Loucy (cell line): ENCODE results near the gene CNTRL.
A peak's percentile ranks its signal among the peaks of the same experiment; 100 is the strongest.

ENCODE experiments used
- H2AFZ ChIP-seq: fragments of 200-600 bp; sonication (generic); 2 replicates; pipeline ENCODE4 v1.6.0; 2016; ENCODE audit warnings: antibody characterized with exemption, mild to moderate bottlenecking, low read length, moderate library complexity
- H3F3A ChIP-seq: fragments of 200-600 bp; 2 replicates; pipeline ENCODE4 v1.6.0; 2016; ENCODE audit warnings: antibody characterized with exemption, low read depth, mild to moderate bottlenecking
- H3K27me3 ChIP-seq: fragments of 200-600 bp; sonication (generic); 2 replicates; pipeline ENCODE4 v1.6.1; 2014; ENCODE audit warnings: low read length, mild to moderate bottlenecking; ENCODE audit not compliant: insufficient read depth, poor library complexity, severe bottlenecking
- H3K36me3 ChIP-seq: fragments of 200-600 bp; sonication (generic); 2 replicates; pipeline ENCODE4 v1.6.1; 2016; ENCODE audit warnings: low read length; ENCODE audit not compliant: insufficient read depth
- H3K4me1 ChIP-seq: fragments of 200-600 bp; sonication (generic); 2 replicates; pipeline ENCODE4 v1.5.1; 2014; ENCODE audit warnings: low read length, mild to moderate bottlenecking; ENCODE audit not compliant: insufficient read depth, poor library complexity, severe bottlenecking
- H3K4me2 ChIP-seq: fragments of 200-600 bp; sonication (generic); 2 replicates; pipeline ENCODE4 v1.6.0; 2014; ENCODE audit warnings: antibody characterized with exemption, low read length, low read depth, mild to moderate bottlenecking; ENCODE audit not compliant: poor library complexity, severe bottlenecking
- H3K4me3 ChIP-seq: fragments of 200-600 bp; sonication (generic); 2 replicates; pipeline ENCODE4 v1.5.1; 2014; ENCODE audit warnings: low read length, mild to moderate bottlenecking, mixed read lengths; ENCODE audit not compliant: poor library complexity, severe bottlenecking
- H3K79me2 ChIP-seq: fragments of 200-600 bp; sonication (generic); 2 replicates; pipeline ENCODE4 v1.6.1; 2014; ENCODE audit warnings: low read length; ENCODE audit not compliant: insufficient read depth
- H3K9ac ChIP-seq: fragments of 200-600 bp; sonication (generic); 2 replicates; pipeline ENCODE4 v1.6.0; 2014; ENCODE audit warnings: mild to moderate bottlenecking, low read depth, low read length, moderate library complexity; ENCODE audit not compliant: poor library complexity, severe bottlenecking
- H3K9me2 ChIP-seq: fragments of 200-600 bp; sonication (generic); replicated peaks from 2 replicates; pipeline ENCODE4 v1.6.1; 2016; ENCODE audit warnings: low read depth, low read length, mixed read lengths
- H3K9me3 ChIP-seq: fragments of 200-600 bp; sonication (generic); 2 replicates; pipeline ENCODE4 v1.6.1; 2014; ENCODE audit warnings: mild to moderate bottlenecking, antibody characterized with exemption, low read length, low read depth; ENCODE audit not compliant: insufficient read depth
- H4K20me1 ChIP-seq: fragments of 200-600 bp; sonication (generic); 2 replicates; pipeline ENCODE4 v1.6.0; 2014; ENCODE audit warnings: antibody characterized with exemption, low read length, mild to moderate bottlenecking; ENCODE audit not compliant: insufficient read depth, poor library complexity, severe bottlenecking
- CTCF ChIP-seq: fragments of 200-600 bp; sonication (generic); conservative IDR thresholded peaks from 2 replicates; pipeline ENCODE4 v1.5.1; 2014; ENCODE audit warnings: mild to moderate bottlenecking, antibody characterized with exemption, low read length
- EZH2phosphoT487 ChIP-seq: fragments of 200-600 bp; IDR thresholded peaks from 2 replicates; pipeline ENCODE4 v1.6.1; 2018; ENCODE audit warnings: antibody characterized with exemption, mild to moderate bottlenecking, moderate library complexity, borderline replicate concordance

CNTRL gene

GRCh38 chr9:121057821-121058220, 16.9 kb upstream of the CNTRL start:
- Histone ChIP-seq H3K9me2 (no peaks in the 10 kb centered on the region), H3K4me3 (no peak overlapping the region), H3K9ac (no peak overlapping the region), H3K9me3 (no peaks in the 10 kb centered on the region), H2AFZ (no peak overlapping the region), H3K4me2 (no peak overlapping the region), H3K27me3 (no peaks in the 10 kb centered on the region), H3K36me3 (no peaks in the 10 kb centered on the region), H3K4me1 (peaks cover 17% of the 10 kb centered on the region), H3F3A (0 out of 2 replicates have a peak, but pooled peaks cover 3% of the 10 kb centered on the region), H3K79me2 (no peaks in the 10 kb centered on the region), H4K20me1 (no peaks in the 10 kb centered on the region)
- TF ChIP-seq CTCF (no peak), EZH2phosphoT487 (no peak)

GRCh38 chr9:121059513-121059912, 15.2 kb upstream of the CNTRL start:
- TF ChIP-seq EZH2phosphoT487 (no peak), CTCF (no peak)
- Histone ChIP-seq H3K79me2 (no peaks in the 10 kb centered on the region), H3F3A (0 out of 2 replicates have a peak, but pooled peaks cover 3% of the 10 kb centered on the region), H3K9ac (no peak overlapping the region), H3K4me1 (peaks cover 27% of the 10 kb centered on the region), H4K20me1 (no peaks in the 10 kb centered on the region), H3K9me2 (no peaks in the 10 kb centered on the region), H3K36me3 (no peaks in the 10 kb centered on the region), H2AFZ (no peak overlapping the region), H3K4me2 (no peak overlapping the region), H3K4me3 (no peak overlapping the region), H3K27me3 (no peaks in the 10 kb centered on the region), H3K9me3 (no peaks in the 10 kb centered on the region)

- H3K36me3 ChIP-seq = no peaks in the 10 kb centered on the region
- no peaks in the 10 kb centered on the region for H3K9me2 ChIP-seq
- H2AFZ ChIP-seq = no peak overlapping the region
These were observed 14.6 kb upstream of the CNTRL start for GRCh38 chr9:121059998-121060636.

More at GRCh38 chr9:121059998-121060636, 14.6 kb upstream of the CNTRL start:
- Histone ChIP-seq H4K20me1 (no peaks in the 10 kb centered on the region), H3K4me3 (no peak overlapping the region), H3K79me2 (no peaks in the 10 kb centered on the region), H3K9ac (no peak overlapping the region), H3K27me3 (no peaks in the 10 kb centered on the region), H3K4me2 (no peak overlapping the region), H3F3A (0 out of 2 replicates have a peak, but pooled peaks cover 3% of the 10 kb centered on the region), H3K9me3 (no peaks in the 10 kb centered on the region), H3K4me1 (peaks cover 27% of the 10 kb centered on the region)
- TF ChIP-seq CTCF (peak; percentile 88), EZH2phosphoT487 (no peak)
